Fibroblast of lung (primary cell): ENCODE results near the gene STX1A.

Experiments
- CTCF ChIP-seq, 2 donors: IDR thresholded peaks in 1 of 2; conservative IDR thresholded peaks in 1 of 2; 1 replicate in 1 of 2; 2 replicates in 1 of 2; pipeline ENCODE4 v1.5.1; 2011 to 2012; ENCODE audit warnings: low read length in 2 of 2, control low read depth in 1 of 2, inconsistent platforms in 1 of 2, low read depth in 1 of 2, mild to moderate bottlenecking in 1 of 2
- EZH2 ChIP-seq: IDR thresholded peaks from 2 replicates; pipeline ENCODE4 v1.5.1; 2012; ENCODE audit warnings: low read length, control low read depth, mild to moderate bottlenecking; ENCODE audit errors: missing control alignments

GRCh38 chr7:73758581-73759138 lies 39.2 kb upstream of the STX1A start:
- TF ChIP-seq CTCF (conservative IDR thresholded peaks at IDR 0.05 in 1 of 2, IDR thresholded peaks at IDR 0.05 in 1 of 2; ENCODE audit: low read depth in 1 of 2, low read length in 2 of 2) (no peak), EZH2 (no peak)
